Hepatocyte (in vitro differentiated cells): ENCODE measurements around the gene FHIP2A.

Source experiments
- EZH2 ChIP-seq: fragments of 200-600 bp; sonication (generic); IDR thresholded peaks from 2 replicates; pipeline ENCODE4 v1.6.1; 2016; ENCODE audit warnings: antibody characterized with exemption, mild to moderate bottlenecking, borderline replicate concordance
- EZH2phosphoT487 ChIP-seq: fragments of 200-600 bp; sonication (generic); IDR thresholded peaks from one replicate; pipeline ENCODE4 v1.6.1; 2018; ENCODE audit warnings: antibody characterized with exemption, mild to moderate bottlenecking, low read depth, moderate library complexity; ENCODE audit not compliant: unreplicated experiment, severe bottlenecking
- TF ChIP-seq, protein P1 (sequence below): fragments of 200-600 bp; sonication (generic); IDR thresholded peaks from 2 replicates; pipeline ENCODE4 v1.5.1; 2016; ENCODE audit warnings: antibody characterized with exemption, mild to moderate bottlenecking; ENCODE audit not compliant: poor library complexity

DNA sequence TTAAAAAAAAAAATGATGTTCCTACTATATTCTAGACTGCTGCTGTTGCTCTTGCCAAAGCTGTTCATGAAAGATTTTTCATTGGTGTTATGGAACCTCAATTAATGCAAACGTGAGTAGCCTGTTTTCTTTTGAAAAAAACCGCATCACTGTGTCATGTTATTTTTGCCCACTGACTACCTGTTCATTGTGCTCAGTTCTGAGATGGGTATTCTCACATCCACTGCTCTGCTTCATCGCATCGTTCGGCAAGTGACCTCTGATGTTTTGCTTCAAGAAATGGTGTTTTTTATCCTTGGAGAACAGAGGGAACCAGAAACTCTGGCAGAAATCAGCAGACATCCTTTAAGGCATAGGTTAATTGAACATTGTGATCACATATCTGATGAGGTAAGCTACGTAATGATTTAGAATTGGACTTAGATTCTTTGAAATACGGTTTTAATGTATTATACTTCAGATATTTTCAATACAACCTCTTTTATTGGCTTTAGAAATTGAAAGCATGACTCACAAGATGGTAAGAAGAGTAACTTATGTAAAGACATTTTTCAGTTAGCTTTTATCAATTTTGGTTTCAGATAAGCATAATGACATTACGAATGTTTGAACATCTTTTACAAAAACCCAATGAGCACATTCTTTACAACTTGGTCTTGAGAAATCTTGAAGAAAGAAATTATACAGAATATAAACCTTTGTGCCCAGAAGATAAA lies 24.6 kb downstream of the FHIP2A start:
- TF ChIP-seq EZH2phosphoT487 (no peak), EZH2 (no peak)
- TF ChIP-seq, protein P1, sequence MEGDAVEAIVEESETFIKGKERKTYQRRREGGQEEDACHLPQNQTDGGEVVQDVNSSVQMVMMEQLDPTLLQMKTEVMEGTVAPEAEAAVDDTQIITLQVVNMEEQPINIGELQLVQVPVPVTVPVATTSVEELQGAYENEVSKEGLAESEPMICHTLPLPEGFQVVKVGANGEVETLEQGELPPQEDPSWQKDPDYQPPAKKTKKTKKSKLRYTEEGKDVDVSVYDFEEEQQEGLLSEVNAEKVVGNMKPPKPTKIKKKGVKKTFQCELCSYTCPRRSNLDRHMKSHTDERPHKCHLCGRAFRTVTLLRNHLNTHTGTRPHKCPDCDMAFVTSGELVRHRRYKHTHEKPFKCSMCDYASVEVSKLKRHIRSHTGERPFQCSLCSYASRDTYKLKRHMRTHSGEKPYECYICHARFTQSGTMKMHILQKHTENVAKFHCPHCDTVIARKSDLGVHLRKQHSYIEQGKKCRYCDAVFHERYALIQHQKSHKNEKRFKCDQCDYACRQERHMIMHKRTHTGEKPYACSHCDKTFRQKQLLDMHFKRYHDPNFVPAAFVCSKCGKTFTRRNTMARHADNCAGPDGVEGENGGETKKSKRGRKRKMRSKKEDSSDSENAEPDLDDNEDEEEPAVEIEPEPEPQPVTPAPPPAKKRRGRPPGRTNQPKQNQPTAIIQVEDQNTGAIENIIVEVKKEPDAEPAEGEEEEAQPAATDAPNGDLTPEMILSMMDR: no peak
